ENCODE results near the gene ARHGAP11A. TPM values are rescaled to one million over a fixed set of nuclear protein-coding genes. Genes with fewer than 3 reads are reported as not detected.

ARHGAP11A gene
- total and polyA plus RNA-seq, 4 donors = 0.42 to 20.6 (median 0.98) TPM

DNA sequence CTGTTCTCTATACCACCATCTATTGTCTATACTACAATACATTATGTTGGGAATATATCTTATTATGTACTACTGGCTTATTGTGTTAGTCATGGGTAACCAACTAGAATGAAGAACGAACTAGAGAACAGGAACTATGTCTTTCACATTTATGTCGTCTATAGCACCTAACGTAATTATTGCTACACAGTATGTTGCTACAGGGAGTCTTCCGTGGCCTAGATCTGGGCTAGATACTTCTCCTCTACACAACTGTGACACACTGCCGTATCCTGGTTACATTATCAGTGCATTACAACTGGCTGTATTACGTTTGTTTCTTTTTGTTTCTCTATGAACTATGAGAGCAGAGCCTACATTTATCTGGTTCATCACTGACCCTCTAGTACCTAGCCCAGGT lies 60.2 kb downstream of the ARHGAP11A start:
- no peak overlapping the region for H3K27ac ChIP-seq (ENCODE audit: low read depth in 1 of 2, low read length in 2 of 2)
- WGBS = 75% methylated on average over 6 of the region's 6 CpGs
- H3K9ac ChIP-seq (ENCODE audit: low read depth in 1 of 2, low read length in 2 of 2) = no peak overlapping the region
- DNase-seq (ENCODE audit: low spot score) = no peak
- no peaks in the 10 kb centered on the region for H3K9me3 ChIP-seq (ENCODE audit: control insufficient read depth in 4 of 4, low read length in 3 of 4)
- H3K4me3 ChIP-seq (ENCODE audit: low read depth in 1 of 3, low read length in 3 of 3) = no peak overlapping the region
- H3K27me3 ChIP-seq (ENCODE audit: control insufficient read depth in 4 of 4, insufficient read depth in 4 of 4, low read length in 3 of 4) = no peaks in the 10 kb centered on the region
- H3K4me1 ChIP-seq (ENCODE audit: control insufficient read depth in 4 of 4, insufficient read depth in 4 of 4, low read length in 3 of 4) = peaks cover 2 to 26% (median 12%) of the 10 kb centered on the region in 4 donors
- H3K36me3 ChIP-seq (ENCODE audit: control insufficient read depth in 4 of 4, insufficient read depth in 3 of 4, low read depth in 1 of 4, low read length in 3 of 4) = no peaks in the 10 kb centered on the region
- TF ChIP-seq NR2F2 (IDR thresholded peaks at IDR 0.05) (no peak), REST (IDR thresholded peaks at IDR 0.05) (no peak), SP1 (IDR thresholded peaks at IDR 0.05) (no peak), HNF4A (conservative IDR thresholded peaks at IDR 0.05) (no peak), EGR1 (IDR thresholded peaks at IDR 0.05; ENCODE audit: low read depth in 2 of 2) (no peak), JUND (IDR thresholded peaks at IDR 0.05) (no peak), RAD21 (IDR thresholded peaks at IDR 0.05) (no peak), GABPA (IDR thresholded peaks at IDR 0.05 in 1 of 2, conservative IDR thresholded peaks at IDR 0.05 in 1 of 2) (no peak), FOXA2 (IDR thresholded peaks at IDR 0.05) (no peak), YY1 (IDR thresholded peaks at IDR 0.05) (no peak), HNF4G (IDR thresholded peaks at IDR 0.05) (no peak), MAX (IDR thresholded peaks at IDR 0.05) (no peak), FOXA1 (IDR thresholded peaks at IDR 0.05) (no peak), ATF3 (IDR thresholded peaks at IDR 0.05) (no peak), RXRA (IDR thresholded peaks at IDR 0.05) (no peak), CTCF (IDR thresholded peaks at IDR 0.05; ENCODE audit: low read depth, low read length, missing input control) (no peak), TAF1 (conservative IDR thresholded peaks at IDR 0.05) (no peak)
- TF ChIP-seq, protein P1, sequence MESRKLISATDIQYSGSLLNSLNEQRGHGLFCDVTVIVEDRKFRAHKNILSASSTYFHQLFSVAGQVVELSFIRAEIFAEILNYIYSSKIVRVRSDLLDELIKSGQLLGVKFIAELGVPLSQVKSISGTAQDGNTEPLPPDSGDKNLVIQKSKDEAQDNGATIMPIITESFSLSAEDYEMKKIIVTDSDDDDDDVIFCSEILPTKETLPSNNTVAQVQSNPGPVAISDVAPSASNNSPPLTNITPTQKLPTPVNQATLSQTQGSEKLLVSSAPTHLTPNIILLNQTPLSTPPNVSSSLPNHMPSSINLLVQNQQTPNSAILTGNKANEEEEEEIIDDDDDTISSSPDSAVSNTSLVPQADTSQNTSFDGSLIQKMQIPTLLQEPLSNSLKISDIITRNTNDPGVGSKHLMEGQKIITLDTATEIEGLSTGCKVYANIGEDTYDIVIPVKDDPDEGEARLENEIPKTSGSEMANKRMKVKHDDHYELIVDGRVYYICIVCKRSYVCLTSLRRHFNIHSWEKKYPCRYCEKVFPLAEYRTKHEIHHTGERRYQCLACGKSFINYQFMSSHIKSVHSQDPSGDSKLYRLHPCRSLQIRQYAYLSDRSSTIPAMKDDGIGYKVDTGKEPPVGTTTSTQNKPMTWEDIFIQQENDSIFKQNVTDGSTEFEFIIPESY (IDR thresholded peaks at IDR 0.05) = no peak
